Stimulated activated CD4-positive, alpha-beta T cell treated with anti-CD3 and anti-CD28 coated beads, Interleukin-1b, Interleukin-23, amount 100 ng/mL, for 1 hour (primary cell): ENCODE data around the gene TMPRSS6.
A peak's percentile ranks its signal among the peaks of the same experiment; 100 is the strongest.

Experiments used
- DNase-seq, 2 donors: peaks; one replicate each; pipeline ENCODE4 v3.0.0-alpha.2; 2020; ENCODE audit warnings: low read depth in 2 of 2

Gene TMPRSS6

GRCh38 chr22:37051391-37052385, 57.8 kb downstream of the TMPRSS6 start, which contains the start of gene KCTD17:
Gene KCTD17, plus strand, starts transcription at chr22:37051742. Its CDS starts 19 bp downstream, at chr22:37051761.
- peak; percentile 36 to 56 for DNase-seq

GRCh38 chr22:37050913-37051312, 58.6 kb downstream of the TMPRSS6 start:
- DNase-seq: no peak

GRCh38 chr22:37049224-37049623, 60.3 kb downstream of the TMPRSS6 start:
- no peak for DNase-seq

GRCh38 chr22:37048133-37048532, 61.4 kb downstream of the TMPRSS6 start:
- no peak for DNase-seq

GRCh38 chr22:37047006-37047405, 62.5 kb downstream of the TMPRSS6 start:
- no peak for DNase-seq

GRCh38 chr22:37046589-37046988, 62.9 kb downstream of the TMPRSS6 start:
- DNase-seq: no peak

DNA sequence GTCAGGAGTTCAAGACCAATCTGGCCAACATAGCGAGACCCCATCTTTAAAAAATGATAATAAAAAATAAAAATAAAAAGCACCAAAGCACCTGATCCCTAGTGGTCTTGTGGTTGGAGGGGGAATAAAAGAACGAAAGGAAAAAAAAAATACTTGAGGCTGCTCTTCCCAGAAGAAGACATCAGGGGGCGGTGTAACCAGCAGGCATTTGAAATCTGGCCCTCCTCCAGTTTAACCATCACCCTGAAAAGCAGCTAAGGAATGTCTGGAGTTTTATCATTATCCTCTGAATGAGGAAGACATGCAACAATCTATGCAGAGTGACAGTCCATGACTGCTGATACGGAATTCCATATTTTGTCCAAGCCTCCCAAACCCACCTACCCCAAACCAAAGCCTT, 63.6 kb downstream of the TMPRSS6 start:
- no peak for DNase-seq

DNA sequence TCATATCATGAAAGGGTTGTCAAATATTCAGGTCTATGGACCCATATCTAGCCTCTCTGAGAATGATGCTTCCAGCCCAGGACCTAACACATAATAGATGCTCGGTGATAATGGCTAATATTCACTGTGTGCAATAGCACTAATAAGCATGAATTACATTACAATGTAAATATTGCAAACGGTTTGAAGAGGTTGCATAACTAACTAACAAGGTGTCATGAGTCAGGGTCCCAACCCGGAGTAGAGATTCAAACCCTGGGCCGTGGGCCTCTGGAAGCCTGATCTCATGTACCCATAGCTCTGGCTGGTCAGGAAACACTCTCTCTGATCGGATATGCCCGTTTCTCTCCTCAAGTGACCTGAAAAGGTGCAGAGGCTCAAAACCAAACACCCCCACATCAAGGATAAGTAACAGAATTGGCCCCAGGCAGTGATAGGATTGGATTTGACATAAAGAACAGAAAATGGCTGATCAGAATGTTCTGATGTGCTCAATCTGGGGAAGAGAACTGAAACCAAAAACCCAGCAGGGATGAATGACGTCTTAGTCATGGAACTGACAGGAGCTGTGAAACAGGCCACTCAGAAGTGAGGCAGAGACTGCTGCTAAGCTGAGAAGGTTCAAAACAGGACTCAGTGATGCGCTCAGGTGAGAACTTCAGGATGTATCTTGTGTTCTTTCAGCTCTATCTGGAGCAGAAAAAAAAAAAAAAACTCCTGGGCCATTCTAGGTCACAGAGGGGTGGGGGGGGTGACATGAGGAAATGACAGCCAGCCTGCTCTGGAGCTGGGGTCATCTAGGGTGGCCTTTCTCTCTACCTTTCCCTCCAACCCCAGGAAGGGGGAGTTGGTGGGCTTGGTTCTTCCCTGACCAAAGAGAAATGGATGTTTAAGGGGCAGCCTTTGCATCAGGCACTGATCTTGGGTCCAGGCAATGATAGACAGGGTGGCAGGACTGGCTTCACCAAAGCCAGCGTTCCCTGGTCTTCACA, 64.6 kb downstream of the TMPRSS6 start:
- no peak for DNase-seq

GRCh38 chr22:37043828-37044538, 65.5 kb downstream of the TMPRSS6 start:
- DNase-seq: no peak

DNA sequence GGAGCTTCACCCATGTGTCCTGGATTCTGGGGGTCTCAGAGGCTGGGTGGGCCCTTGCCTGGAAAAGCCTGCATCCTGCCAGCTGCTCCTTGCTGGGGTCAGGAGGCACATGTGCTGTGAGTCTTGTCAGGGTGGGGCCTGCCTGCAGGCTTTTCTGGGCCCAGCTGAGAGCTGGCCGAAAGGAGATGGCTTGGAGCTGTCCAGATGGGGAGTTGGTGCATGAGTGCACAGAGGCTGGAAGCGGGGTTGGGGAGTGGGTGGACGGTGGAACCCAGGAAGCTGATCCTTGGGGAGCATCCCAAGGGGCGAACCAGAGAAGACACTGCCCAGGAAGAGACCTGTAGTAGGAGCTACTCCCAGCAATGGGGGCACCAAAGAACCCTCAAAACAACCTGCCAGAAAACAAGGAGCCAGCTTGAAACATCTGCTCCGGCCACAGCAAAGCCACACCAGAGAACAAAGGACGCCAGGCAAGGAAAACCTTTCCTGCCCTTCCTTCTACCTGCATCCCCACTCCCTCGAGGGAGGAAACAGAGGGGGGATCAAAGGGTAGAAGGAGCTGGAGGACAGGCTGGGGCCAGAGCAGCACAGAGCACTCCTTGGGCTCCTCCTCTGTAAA, 66.2 kb downstream of the TMPRSS6 start:
- no peak for DNase-seq

GRCh38 chr22:37039466-37039865, 70.0 kb downstream of the TMPRSS6 start:
- no peak for DNase-seq

DNA sequence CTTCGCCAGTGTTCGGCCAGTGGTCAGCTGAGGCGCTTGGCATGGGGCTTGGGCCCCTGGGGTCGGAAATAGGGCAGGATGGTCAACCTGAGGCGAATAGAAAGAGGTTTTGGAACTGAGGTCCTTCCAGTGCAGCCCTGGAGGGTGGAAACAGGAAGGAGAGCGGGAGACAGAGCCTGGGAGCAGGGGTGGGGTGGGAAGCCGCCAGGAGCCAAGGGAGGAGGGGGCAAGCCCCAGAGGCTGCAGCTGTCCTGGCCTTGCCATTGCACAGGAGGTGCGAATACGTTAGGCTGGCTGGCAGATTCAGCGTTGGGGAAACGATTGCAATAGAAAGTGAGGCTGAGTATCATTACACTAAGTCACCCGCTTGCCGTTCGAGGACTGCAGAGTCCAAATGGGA, 71.8 kb downstream of the TMPRSS6 start:
- DNase-seq: no peak

DNA sequence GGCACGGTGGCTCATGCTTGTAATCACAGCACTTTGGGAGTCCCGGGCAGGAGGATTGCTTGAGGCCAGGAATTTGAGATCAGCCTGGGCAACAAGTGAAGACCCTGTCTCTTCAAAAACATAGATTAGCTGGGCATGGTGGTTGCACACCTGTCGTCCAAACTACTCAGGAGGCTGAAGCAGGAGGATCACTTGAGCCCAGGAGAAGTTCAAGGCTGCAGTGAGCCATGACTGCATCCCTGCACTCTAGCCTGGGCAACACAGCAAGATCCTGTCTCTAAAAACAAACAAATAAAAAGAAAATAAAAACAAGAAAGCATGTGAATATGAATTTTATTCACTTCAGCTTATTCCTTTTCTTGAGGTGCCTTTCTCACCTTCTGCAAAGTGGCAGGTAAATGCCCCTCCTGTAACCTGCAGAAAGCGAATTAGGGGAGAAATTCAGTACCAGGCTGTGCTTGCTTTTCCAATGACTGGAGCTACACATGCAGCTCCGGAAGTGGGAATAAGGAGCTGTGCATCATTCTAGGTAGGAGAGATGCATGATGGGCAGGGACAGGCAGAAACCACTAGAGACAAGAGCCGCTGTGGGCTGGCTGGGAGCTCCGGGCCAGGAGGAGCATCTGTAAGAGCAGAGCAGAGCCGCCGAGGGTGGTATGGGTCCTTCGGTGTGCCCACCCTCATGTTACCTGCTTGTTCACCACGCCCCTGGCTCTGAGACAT, 72.7 kb downstream of the TMPRSS6 start:
- no peak for DNase-seq

- DNase-seq: no peak
Measured at GRCh38 chr22:37033605-37034430, 75.7 kb downstream of the TMPRSS6 start.

- DNase-seq: no peak
Measured at GRCh38 chr22:37032535-37033460, 76.7 kb downstream of the TMPRSS6 start.

DNA sequence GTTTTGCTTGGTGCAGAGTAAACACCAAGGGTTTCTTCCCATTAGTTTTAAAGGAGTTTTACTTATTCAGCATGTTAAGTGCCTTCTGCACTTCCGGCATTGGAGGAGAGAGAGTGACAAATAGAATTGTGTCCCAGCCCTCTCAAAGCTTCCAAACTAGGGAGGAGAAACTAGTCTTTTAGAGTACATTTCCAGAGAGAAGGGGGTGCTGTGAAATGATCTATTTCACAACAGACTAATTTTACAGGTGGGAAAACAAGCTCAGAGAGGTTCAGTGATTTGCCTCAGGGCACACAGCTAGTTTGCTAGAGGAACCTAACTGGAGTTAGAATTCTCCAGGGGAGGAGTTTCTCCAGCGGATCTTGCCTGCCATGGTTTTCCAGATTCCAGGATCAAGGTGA, 77.4 kb downstream of the TMPRSS6 start:
- no peak for DNase-seq

DNA sequence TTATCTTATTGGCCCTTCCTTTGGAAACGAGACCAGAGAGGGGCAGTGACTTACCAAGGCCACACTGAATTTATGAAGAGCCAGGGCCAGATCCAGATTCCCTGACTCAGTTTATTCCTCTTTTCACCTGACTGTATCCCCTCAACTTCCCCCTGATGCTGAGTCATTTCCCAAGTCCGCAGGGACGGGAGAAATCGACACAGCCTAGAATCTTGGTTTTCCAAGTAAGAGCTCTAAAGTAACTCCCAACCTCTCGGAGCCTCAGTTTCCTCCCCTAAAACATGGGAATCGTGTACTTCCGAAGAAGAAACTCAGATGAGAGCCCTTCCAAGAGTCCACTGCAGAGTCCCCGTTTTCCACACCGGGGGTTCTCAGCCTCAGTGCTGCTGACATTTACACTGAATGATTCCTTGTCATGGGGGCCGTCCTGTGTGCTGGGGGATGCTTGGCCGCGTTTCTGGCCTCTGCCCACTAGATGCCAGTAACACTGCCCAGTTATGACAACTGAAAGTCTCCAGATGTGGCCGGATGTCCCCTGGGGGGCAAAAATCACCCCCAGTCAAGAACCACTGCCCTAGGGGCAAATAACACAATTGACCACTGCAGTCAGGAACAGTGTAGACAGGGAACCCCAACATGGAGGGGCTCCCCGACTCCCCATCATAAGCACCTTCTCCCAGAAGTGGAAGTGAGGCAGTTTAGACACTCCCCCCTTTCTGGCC, 78.8 kb downstream of the TMPRSS6 start:
- no peak for DNase-seq
